Measurements from ENCODE around the gene GFI1B.
"Not testable (repeated sequence)": the region's sequence is repeated elsewhere in the genome, so short reads cannot be mapped to it uniquely, and the experiment has no call there.

GFI1B gene

DNA sequence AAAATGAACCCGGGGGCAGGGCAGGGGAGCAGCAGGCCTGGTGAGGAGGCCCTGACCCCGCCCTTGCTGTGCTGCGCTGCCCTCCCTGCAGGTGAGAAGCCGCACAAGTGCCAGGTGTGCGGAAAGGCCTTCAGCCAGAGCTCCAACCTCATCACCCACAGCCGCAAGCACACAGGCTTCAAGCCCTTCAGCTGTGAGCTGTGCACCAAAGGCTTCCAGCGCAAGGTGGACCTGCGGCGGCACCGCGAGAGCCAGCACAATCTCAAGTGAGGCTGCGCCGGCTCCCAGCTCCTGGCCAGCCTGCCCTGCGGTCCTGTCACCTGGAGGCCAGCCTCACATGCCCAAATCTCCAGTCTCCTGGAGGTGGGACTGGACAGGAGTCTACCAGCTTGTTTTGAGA lies 12.3 kb downstream of the GFI1B start:
- no peak for DNase-seq (ENCODE audit: low read depth in 1 of 2, low spot score in 1 of 2)

DNA sequence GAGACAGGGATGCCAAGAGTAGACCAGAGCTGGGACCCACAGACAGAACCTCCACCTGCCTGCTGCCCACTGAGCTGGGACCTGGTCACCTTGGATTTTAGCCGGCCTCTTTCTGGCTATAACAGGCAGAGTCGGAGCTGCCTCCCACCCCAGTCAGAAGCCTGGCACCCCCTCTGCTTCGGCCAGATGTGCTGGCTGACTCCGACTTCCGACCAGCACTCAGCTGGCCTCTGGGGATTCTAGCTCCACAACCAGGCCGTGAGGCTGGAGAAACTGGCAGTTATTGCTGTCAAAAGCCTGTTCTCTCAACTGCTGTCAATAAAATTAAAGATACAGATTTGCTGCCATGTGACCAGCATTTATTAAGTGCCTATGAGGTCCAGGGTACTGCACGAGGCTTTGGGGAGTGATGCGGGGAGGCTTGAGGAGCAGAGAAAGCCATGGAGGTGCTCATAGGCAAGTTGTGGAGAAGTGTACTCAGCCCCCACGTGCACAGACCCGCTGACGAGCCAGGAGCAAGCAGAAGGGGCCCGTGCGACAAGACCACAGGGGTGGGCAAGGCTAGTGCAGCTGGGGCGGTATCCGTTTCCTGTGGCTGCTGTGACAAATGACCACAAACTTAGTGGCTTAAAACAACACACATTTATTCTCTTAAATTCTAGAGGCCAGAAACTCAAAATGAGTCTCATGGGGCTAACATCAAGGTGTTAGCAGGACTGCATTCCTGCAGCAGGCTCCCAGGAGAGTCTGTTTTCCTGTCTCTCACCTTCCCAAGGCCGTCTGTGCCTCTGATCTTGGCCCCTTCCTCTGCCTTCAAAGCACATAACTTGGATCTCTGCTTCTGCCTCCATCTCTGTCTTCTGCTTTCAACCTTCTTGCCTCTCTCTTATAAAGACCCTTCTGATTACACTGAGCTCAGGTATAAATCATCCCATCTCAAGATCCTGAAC lies 13.1 kb downstream of the GFI1B start:
- no peak for DNase-seq (ENCODE audit: low read depth in 1 of 2, low spot score in 1 of 2)

DNA sequence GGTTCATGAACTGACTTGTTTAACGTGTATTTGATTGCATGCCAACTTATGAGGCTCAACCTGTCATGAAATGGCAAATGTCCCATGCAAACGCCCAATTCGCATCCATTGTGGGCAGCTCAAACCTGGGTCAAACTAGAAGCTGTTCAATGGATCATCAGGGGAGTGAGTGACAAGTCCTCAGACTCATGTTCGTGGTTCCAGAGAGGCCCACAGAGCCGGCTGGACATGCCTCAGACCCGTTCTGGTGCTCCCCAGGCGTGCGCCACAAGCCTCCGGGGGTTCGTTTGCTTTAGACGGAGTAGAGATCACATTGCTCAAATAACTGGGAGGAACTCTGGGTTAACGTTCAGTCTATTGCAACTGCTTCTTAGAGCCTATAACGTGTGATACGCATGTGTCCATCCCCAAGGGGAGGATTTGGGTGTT lies 15.0 kb downstream of the GFI1B start:
- DNase-seq (ENCODE audit: low read depth in 1 of 2, low spot score in 1 of 2), result no peak

DNA sequence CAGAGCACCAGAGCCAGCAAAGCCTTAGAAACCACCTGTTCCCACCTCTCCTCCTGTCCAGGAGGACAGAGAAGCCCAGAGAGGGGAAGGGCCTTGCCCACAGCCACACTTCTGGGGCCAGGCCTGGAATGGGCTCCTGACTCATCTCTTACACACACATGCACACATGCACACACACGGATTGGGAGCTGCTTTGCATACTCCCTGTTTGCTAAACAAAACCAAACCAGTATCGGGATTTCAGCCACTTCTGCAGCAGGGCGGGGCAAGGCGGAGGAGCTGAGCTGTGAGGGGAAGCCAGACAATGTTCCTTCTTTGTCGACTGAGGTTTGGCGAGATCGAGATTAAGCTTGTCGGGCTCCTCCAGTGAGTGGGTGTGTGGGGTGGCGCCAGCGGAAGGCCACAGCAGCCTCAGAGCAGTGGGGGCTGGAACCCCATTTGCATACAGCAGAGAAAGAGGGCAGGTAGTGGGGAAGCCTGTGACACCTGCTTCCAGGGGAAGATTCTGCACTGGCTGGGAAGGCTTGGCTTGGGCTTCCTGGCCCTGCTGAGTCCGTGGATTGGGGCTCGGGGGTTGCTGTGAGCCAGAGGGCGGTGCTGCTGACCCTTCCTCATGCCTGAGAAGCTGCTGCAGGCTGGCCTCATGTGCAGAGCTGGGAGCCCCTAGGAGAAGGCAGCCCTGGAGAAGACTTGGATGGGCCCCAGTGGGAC lies 16.1 kb downstream of the GFI1B start:
- DNase-seq (ENCODE audit: low read depth in 1 of 2, low spot score in 1 of 2), result no peak

DNA sequence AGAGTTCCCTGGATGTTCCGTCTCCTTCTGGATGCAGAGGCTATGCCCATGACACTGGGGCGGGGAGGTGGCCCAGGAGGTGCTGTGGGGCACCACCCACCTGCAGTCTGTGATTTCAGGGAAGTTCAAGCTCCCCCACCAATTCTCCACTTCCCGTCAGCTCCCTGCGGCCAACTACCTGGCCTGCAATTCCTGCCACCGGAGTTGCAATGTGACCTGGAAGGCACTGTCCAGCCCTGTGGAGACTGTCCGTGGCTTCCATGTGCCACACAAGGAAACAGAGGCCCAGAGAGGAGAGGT lies 16.6 kb downstream of the GFI1B start:
- no peak for DNase-seq (ENCODE audit: low read depth in 1 of 2, low spot score in 1 of 2)

DNA sequence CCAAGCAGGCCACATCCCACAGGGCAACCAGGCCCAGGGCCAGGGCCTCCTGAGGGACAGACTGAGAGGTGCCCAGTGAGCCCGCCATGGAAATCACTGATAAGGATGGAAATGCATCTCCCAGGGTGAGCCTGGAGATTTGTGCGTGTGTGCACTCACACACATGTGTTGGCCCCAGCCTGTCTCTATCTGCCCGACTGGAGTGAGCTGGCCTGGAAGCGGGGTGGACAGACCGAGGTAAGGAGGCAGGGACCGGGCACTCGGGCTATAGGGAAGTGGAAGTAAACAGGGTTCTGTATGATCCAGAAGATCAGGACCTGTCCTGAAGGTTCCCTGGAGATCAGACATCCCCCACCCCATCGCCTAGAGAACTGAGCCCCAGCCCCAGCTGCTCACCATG lies 17.4 kb downstream of the GFI1B start:
- no peak for DNase-seq (ENCODE audit: low read depth in 1 of 2, low spot score in 1 of 2)

DNA sequence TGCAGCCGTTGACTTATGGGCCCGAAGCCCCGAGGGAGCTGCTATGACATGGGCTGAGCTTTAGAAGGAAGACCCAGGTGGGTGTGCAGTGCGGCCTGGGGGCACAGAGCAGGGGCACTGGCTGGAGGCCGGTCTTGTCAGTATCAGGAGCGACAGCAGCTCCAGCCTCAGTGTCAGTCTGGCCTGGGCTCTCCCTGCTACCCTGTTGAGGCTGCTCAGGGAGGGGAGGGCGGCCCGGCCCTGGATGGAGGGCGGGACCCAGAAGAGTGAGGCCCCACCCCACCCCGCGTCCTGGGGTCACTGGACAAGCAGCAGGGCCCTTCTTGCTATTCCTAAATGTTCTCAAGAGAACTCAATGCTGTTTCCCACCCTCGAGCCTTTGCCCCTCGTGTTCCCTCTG lies 18.0 kb downstream of the GFI1B start:
- no peak for DNase-seq (ENCODE audit: low read depth in 1 of 2, low spot score in 1 of 2)

DNA sequence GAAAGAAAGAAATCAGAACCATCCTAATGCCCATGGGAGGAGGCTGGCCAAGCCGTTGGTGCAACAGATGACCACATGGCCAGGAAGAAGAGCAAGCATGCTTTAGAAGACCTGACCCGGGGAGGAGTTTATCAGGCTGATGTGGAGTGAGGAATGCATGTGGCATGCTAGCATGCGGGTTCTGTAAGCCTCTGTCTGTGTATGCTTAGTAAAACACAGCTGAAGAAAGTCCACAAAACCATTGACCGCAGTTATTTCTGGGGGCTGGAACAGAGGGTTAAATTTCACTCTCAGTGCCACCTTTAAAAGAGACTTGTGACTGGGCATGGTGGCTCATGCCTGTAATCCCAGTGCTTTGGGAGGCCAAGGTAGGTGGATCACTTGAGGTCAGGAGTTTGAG lies 19.1 kb downstream of the GFI1B start:
- DNase-seq (ENCODE audit: low read depth in 1 of 2, low spot score in 1 of 2), result no peak

DNA sequence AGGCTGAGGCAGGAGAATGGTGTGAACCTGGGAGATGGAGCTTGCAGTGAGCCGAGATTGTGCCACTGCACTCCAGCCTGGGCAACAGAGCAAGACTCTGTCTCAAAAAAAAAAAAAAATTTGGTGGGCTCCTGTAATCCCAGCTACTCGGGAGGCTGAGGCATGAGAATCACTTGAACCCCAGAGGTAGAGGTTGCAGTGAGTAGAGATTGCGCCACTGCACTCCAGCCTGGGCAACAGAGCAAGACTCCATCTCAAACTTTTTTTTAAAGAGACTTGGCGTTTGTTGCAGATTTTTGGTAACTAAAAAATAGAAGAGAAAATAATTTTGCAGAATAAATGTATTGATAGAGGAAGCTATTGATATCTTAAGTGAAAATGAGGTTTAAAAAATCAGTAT lies 19.7 kb downstream of the GFI1B start:
- not testable (repeated sequence) for DNase-seq (ENCODE audit: low read depth in 1 of 2, low spot score in 1 of 2)

DNA sequence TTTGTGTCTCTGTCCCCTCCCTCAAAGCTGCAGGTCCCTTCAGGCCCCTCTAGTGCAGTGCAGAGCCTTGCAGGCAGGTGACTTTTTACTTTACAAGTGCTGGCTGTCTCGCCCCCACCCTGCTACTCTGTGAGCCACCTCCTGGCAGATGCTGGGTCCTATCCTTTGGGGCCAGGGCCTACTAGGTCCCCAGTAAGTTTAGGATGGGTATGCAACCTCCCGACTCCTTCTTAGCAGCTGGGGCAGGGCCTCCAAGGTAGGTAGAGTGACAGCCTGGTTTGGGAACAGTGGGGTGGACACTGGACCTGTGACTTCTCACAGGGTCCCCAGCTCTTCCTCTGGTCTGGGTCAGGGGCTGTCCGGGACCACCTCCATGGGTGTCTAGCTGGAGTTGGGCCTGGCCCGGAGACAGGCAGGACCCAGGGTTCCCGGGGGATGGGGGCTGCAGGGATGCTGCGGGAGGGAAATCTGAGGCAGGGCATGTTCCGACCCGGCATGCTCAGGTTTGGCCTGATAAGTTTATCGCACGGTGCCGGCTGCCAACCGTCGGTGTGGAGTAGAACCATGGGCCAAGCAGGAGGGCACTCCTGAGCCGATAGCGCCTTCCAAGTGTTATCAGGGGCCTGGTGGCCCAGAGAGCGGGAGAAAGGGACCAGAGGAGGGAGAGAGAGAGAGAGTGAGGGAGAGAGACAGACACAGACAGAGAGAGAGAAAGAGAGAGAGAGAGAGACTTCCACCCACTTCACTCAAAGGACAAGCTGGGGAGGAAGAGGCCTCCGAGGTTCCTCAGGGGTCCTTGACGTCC lies 20.5 kb downstream of the GFI1B start:
- DNase-seq (ENCODE audit: low read depth in 1 of 2, low spot score in 1 of 2), result no peak

DNA sequence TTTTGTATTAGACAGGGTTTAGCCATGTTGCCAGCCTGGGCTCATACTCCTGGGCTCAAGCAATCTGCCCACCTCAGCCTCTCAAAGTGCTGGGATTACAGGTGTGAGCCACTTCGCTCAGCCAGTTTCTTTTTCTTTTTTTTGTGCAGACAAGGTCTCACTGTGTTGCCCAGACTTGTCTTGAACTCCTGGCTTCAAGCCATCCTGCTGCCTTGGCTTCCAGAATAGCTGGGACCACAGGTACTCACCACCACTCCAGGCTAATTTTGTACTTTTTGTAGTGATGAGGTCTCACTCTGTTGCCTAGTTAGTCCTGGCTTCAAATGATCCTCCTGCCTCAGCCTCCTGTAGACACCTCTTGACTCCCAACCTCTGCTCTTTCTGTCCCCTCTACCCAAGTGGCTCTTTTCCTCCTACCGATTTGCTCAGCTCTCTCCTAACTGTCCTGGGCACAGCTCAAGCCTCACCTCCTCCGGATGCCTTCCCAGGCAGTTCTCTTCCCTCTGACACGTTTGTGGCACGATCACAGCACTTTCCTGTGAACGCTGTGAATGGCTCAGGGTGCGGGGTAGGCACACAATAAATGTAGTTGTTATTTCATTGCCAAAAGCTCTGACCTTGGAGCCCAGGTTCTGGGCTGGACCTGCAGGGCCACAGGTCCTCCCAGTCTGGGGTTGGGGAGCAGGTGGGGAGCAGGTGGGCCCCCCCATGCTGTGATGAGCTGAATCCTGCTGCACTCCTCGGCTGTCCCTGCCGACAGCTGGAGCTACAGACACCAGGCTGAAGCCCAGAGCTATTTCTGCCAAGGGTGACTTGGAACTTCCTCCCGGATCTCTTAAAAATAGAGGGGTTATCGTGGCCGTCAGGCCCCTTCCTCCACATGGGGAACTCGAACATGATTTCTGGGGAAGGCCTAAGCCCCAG lies 23.9 kb downstream of the GFI1B start:
- no peak for DNase-seq (ENCODE audit: low read depth in 1 of 2, low spot score in 1 of 2)

DNA sequence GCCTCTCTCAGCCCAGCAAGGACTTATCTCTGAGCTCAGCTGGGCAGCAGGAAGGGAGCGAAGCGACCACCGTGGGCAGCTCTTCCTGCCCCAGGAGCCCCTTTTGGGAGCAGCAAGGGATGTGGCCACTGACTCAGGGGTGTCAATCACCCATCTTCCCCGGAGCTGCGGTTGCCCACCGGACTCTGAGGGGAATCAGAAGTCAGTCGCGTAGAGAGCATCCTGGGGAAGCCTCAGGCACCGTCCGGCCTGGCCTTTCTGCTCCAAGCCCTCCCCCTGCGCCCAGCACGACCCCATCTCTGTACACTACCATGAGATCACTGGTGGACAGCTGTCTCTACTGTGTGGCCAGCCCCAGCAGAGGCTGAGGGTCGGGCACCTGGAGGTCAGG lies 24.6 kb downstream of the GFI1B start:
- no peak for DNase-seq (ENCODE audit: low read depth in 1 of 2, low spot score in 1 of 2)

DNA sequence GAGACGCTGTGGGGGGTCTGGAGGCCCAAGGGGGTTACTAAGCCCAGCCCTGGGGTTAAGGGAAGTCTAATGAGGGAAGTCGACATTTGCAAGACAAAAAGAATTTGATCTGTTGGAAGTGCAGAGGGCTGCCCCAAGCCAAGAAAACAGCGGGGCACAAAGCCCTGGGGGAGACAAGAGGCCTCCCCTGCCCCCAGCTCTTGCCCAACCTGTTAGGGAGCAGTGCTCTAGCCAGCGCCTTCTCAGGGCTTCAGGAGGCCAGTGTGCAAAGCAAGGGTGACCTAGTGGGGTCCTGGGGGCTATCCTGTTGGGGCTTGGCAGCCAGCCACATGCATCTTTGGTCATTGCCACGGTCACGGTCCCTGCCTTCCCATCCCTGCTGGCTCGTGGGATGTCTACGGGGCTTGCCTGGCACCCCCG lies 25.2 kb downstream of the GFI1B start:
- no peak for DNase-seq (ENCODE audit: low read depth in 1 of 2, low spot score in 1 of 2)

DNA sequence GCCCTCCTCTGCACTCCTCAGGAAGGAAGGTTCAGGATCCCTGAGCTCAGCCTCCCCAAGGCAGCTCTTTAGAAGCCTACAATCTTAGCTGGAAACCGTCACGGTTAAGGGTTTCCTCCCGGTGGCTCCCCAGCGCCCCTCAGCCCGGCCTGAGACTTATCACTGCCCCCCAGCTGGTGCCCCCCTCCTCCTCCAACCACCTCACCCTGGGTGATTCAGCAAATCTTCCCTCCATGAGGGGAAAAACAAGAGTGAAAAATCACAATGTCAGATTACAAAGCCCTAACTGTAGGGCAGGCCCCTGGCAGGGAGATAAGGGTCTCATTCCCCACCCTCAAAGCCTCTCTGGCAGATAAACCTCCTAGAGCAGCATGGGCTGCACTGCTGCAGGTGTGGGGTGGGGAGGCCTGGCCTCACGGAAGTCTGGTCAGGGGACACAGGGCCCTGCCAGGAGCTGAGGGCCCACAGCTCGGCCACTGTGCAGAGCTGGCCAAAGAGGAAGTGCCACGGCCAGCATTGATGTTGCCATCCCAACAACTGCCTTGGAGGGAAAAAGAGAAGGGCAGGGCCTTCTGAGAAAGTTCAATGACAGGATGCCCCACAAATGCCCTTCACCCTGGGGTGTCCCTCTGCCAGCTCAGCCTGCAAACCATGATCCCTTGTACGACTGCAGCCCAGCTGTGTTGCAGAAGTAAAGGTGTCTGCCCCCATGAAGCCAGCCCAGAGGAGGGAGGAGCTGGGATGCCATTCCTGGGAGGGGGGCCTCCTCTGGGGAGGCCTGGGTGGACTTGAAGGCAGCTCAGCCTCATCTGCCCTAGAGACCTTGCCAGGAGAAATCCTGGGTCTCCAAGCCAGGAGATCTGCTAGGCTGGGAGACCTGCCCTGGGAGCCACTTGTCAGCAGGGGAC lies 25.9 kb downstream of the GFI1B start:
- DNase-seq (ENCODE audit: low read depth in 1 of 2, low spot score in 1 of 2), result no peak

DNA sequence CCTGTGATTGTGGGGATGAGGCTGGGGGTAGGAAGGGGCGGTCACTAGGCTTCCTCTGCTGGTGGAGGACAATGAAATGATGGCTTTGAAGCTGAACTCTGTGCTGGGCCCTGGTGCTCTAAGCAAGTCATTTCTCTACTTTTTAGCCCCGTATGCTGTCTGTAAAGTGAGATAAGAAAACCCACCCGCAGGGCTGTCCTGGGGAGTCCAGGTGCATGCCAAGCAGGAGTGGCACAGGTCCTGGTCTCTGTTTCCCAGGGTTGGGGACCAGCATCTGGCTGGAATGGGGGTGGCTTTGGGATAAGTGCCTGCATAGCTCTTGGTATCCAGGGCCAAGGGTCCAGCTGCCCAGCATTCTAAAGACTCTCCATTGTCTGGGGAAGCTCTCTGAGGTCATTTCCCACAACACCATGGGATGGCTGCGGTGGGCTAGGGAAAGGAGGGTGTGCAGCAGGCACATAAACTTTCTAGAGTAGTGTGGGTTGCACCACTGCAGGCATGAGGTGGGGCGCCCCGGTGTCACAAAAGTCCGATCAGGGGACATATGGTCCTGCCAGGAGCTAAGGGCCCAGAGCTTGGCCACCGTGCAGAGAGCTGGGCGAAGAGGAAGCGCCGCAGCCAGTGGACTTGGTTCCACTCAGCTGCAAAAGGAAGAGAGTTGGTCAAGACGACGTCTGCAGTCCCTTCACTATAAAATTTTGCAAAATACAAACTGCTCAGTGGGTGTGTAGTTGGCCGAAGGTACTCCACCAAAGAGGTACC lies 26.7 kb downstream of the GFI1B start:
- no peak for DNase-seq (ENCODE audit: low read depth in 1 of 2, low spot score in 1 of 2)

DNA sequence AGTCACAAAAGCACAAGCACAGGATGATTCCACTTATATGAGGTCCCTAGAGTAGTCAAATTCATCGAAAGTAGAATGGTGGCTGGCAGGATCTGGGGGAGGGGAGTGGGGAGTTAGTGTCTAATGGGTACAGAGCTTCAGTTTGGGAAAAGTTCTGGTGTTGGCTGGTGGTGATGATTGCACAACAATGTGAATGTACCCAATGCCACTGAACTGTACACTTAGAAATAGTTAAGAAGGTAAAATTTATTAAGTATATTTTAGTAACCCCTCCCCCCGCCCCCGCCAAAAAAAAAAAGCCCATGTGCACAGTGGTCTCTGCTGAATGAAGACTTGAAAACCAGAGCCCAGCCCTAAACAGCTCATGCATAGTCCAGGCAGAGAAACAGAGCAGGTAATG lies 27.5 kb downstream of the GFI1B start:
- DNase-seq (ENCODE audit: low read depth in 1 of 2, low spot score in 1 of 2), result no peak

DNA sequence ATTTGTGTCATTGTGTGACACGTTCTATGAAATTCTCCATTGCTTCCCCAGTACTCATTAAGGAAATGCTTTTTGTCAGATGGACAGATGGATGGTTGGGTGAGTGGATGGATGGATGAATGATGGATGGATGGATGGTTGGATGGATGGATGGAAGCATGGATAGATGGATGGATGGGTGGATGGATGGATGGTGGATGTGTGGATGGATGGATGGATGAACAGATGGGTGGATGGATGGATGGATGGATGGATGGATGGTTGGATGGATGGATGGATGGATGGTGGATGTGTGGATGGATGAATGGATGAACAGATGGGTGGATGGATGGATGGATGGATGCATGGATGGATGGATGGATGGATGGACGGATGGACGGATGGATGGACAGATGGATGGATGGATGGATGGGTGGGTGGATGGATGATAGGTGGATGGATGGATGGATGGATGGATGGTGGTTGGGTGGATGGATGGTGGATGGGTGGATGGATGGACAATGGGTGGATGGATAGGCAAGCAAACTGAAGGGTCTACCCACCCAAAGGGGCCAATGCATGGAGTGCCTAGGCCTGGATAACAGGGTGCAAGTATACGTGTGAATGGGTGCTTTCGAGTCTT lies 28.3 kb downstream of the GFI1B start:
- DNase-seq (ENCODE audit: low read depth in 1 of 2, low spot score in 1 of 2), result no peak

DNA sequence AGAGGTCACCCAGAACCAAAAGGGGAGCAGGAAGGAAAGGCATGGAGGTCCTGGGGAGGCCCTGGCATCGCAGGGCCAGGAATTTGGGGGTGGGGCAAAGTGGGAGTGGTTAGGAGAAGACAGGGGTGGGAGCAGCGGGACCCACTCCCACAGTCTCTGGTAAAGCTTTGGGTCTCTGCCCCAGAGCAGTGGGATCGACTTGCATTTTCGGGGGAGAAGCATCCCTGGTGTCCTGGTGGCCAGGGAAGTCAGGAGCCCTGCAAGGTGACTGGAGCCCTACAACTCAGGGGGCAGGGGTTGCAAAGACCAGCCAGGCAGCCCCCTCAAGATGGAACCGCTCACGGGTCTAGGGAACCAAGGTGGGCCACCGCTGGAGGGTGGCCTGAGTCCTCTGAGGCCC lies 29.9 kb downstream of the GFI1B start:
- DNase-seq (ENCODE audit: low read depth in 1 of 2, low spot score in 1 of 2), result no peak

DNA sequence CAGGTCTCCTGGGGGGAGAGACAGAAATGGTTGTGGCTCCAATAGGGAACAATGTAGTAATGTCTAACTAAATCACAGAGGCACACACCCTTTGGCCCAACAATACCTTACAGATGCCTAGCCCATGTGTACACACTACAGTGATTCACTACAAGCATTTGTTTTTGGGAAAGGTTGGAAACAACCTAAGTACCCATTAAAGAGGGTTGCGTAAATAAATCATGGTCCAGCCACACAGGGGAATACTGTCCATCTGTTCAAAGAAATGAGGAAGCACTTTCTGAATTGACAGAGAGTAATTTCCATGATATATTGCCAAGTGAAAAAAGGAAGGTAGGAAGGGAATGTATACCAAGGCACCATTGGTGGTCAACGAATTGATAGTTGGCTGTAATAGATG lies 30.3 kb downstream of the GFI1B start:
- DNase-seq (ENCODE audit: low read depth in 1 of 2, low spot score in 1 of 2), result no peak
